Measurements from ENCODE around the gene PRPH.

The PRPH gene

DNA sequence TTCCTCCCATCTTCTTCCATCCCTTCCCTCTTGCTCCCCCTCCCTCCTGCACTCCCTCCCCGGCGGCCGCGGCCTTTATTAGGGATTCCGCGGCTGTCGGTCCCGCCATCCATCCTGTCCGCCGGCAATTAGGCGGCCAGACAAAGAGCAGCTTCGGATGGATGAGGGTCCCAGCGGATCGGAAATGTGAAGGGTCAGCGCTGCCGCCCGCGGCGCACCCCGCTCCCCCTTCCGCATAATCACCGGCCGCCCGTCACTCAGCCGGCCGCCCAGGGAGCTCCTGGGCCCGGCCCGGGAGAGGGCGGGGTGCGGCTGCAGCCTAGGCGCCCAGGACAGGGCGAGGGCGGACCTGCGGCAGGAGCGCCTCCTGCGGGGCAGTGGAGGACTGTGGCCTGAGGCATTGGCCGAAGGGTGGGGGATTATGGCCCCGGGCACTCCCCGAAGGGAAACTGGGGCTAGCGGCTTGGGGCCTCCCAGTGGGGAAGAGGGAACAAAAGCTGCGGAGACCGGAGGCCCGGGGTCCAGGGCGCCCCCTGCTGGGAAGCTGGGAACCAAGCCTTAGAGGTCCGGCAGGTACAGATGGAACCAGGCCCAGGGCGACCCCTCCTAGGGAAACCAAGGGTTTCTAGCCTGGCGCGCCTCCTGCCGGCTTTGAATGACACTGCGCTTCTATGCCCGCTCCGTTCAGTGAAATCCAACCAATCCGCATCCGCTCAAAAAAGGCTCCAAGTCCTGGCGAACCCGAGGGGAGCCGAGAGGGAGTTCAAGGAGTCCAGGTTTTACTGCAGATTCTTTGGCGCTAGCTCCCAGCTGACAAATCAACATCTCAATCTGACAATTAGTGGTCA is 47.3 kb downstream of the PRPH start:
- no peaks in the 10 kb centered on the region for H3F3A ChIP-seq (ENCODE audit: insufficient read depth, low read length)
- H3K27me3 ChIP-seq (replicated peaks; ENCODE audit: insufficient read depth, low read length): peaks cover 90% of the 10 kb centered on the region
- no peaks in the 10 kb centered on the region for H3K9me3 ChIP-seq (replicated peaks; ENCODE audit: insufficient read depth, low read length)
- no peaks in the 10 kb centered on the region for H4K20me1 ChIP-seq (ENCODE audit: insufficient read depth, low read length)
- peaks cover 15% of the 10 kb centered on the region; the same call in 1 of the 2 replicates for H3K4me1 ChIP-seq (ENCODE audit: low read length)
- H3K27ac ChIP-seq (ENCODE audit: low read length): no peak overlapping the region
- no peaks in the 10 kb centered on the region for H3K36me3 ChIP-seq (replicated peaks; ENCODE audit: insufficient read depth, low read length)
- H2AFZ ChIP-seq (ENCODE audit: low read length): peak overlapping the region; percentile 66
- peak overlapping the region; percentile 99 for H3K4me2 ChIP-seq (ENCODE audit: low read depth, low read length)
- peak overlapping the region; percentile 58 for H3K4me3 ChIP-seq (ENCODE audit: low read length)
- no peak overlapping the region; the same call in 1 of the 2 replicates for H3K9ac ChIP-seq (ENCODE audit: low read length)
- peak; percentile 88 for DNase-seq
- TF ChIP-seq, protein P1, sequence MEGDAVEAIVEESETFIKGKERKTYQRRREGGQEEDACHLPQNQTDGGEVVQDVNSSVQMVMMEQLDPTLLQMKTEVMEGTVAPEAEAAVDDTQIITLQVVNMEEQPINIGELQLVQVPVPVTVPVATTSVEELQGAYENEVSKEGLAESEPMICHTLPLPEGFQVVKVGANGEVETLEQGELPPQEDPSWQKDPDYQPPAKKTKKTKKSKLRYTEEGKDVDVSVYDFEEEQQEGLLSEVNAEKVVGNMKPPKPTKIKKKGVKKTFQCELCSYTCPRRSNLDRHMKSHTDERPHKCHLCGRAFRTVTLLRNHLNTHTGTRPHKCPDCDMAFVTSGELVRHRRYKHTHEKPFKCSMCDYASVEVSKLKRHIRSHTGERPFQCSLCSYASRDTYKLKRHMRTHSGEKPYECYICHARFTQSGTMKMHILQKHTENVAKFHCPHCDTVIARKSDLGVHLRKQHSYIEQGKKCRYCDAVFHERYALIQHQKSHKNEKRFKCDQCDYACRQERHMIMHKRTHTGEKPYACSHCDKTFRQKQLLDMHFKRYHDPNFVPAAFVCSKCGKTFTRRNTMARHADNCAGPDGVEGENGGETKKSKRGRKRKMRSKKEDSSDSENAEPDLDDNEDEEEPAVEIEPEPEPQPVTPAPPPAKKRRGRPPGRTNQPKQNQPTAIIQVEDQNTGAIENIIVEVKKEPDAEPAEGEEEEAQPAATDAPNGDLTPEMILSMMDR (IDR thresholded peaks at IDR 0.05; ENCODE audit: low read length): peak; percentile 89
- TF ChIP-seq EZH2phosphoT487 (IDR thresholded peaks at IDR 0.05; ENCODE audit: low read length): no peak
- no peaks in the 10 kb centered on the region for H3K79me2 ChIP-seq (ENCODE audit: low read length)
- no peaks in the 10 kb centered on the region for H3K9me2 ChIP-seq (replicated peaks; ENCODE audit: insufficient read depth, low read length)

DNA sequence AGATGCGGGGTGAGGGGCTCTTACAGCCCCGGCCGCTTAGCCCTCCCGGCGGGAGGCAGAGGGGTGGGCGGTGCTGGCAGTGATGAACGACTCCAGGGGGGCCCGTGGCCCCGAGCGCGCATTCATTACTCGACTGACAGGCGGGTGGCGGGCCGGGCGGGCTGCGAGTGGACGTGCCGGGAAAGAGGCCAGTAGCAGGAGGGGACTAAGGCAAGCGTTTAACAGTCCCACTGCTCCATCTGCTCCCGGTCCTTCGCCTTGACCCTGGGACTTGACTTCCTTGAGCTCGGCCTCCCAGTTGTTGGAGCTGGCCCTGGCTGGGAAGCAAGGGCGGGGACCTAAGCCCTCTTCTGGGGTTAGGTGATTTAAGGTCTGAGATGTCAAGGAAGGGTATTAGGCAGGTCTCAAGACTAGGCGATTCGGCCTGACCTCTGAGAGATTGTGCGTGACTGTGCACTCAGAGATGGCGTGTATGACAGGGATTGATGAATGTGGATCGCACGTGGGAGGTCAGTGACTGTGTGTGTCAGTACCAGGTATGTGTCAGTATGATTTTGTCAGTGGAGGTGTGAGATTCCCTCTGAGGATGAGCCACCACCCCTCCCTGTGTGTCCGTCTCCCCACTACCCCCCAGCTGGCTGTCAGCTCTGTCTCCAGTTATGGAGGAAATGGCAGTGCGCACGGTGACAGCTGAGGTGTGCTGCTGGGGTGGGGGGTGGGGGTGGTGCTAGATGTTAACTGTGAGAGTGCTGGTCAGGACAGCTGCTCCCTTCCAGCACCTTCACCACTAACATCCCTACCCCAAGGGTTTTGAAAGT is 48.2 kb downstream of the PRPH start:
- no peaks in the 10 kb centered on the region for H4K20me1 ChIP-seq (ENCODE audit: insufficient read depth, low read length)
- H3K27me3 ChIP-seq (replicated peaks; ENCODE audit: insufficient read depth, low read length): peaks cover 90% of the 10 kb centered on the region
- H3K9me3 ChIP-seq (replicated peaks; ENCODE audit: insufficient read depth, low read length): no peaks in the 10 kb centered on the region
- H3K9me2 ChIP-seq (replicated peaks; ENCODE audit: insufficient read depth, low read length): no peaks in the 10 kb centered on the region
- peak overlapping the region; percentile 99 for H3K4me2 ChIP-seq (ENCODE audit: low read depth, low read length)
- no peak overlapping the region for H3K27ac ChIP-seq (ENCODE audit: low read length)
- no peaks in the 10 kb centered on the region for H3F3A ChIP-seq (ENCODE audit: insufficient read depth, low read length)
- no peaks in the 10 kb centered on the region for H3K79me2 ChIP-seq (ENCODE audit: low read length)
- no peaks in the 10 kb centered on the region for H3K36me3 ChIP-seq (replicated peaks; ENCODE audit: insufficient read depth, low read length)
- peaks cover 20% of the 10 kb centered on the region; the same call in 1 of the 2 replicates for H3K4me1 ChIP-seq (ENCODE audit: low read length)
- no peak overlapping the region; the same call in 1 of the 2 replicates for H3K9ac ChIP-seq (ENCODE audit: low read length)
- peak overlapping the region; percentile 66 for H2AFZ ChIP-seq (ENCODE audit: low read length)
- H3K4me3 ChIP-seq (ENCODE audit: low read length): peak overlapping the region; percentile 58
- DNase-seq: no peak
- TF ChIP-seq EZH2 (optimal IDR thresholded peaks at IDR 0.05; ENCODE audit: low read depth, low read length) (no peak), EZH2phosphoT487 (IDR thresholded peaks at IDR 0.05; ENCODE audit: low read length) (no peak)
- TF ChIP-seq, protein P1 (IDR thresholded peaks at IDR 0.05; ENCODE audit: low read length): no peak

GRCh38 chr12:49344486-49345050 is 49.6 kb downstream of the PRPH start:
- Histone ChIP-seq H3K9me3 (replicated peaks; ENCODE audit: insufficient read depth, low read length) (no peaks in the 10 kb centered on the region), H2AFZ (ENCODE audit: low read length) (no peak overlapping the region), H3K79me2 (ENCODE audit: low read length) (no peaks in the 10 kb centered on the region), H3K9ac (ENCODE audit: low read length) (no peak overlapping the region), H3K27me3 (replicated peaks; ENCODE audit: insufficient read depth, low read length) (peaks cover 91% of the 10 kb centered on the region), H4K20me1 (ENCODE audit: insufficient read depth, low read length) (no peaks in the 10 kb centered on the region), H3K4me2 (ENCODE audit: low read depth, low read length) (no peak overlapping the region), H3K9me2 (replicated peaks; ENCODE audit: insufficient read depth, low read length) (no peaks in the 10 kb centered on the region), H3K4me3 (ENCODE audit: low read length) (no peak overlapping the region), H3F3A (ENCODE audit: insufficient read depth, low read length) (no peaks in the 10 kb centered on the region), H3K27ac (ENCODE audit: low read length) (no peak overlapping the region), H3K4me1 (ENCODE audit: low read length) (peaks cover 20% of the 10 kb centered on the region; the same call in 1 of the 2 replicates), H3K36me3 (replicated peaks; ENCODE audit: insufficient read depth, low read length) (no peaks in the 10 kb centered on the region)
- no peak for DNase-seq
- TF ChIP-seq EZH2phosphoT487 (IDR thresholded peaks at IDR 0.05; ENCODE audit: low read length) (no peak), EZH2 (optimal IDR thresholded peaks at IDR 0.05; ENCODE audit: low read depth, low read length) (no peak)
- TF ChIP-seq, protein P1 (IDR thresholded peaks at IDR 0.05; ENCODE audit: low read length): no peak

Measured in MM.1S (cell line).